HG03039 (cell line): ENCODE data around the gene NPHP3.

Experiments
- ATAC-seq: cut with Tn5 transposase; IDR thresholded peaks from one replicate; pipeline ENCODE4 v1.9.1; 2021; ENCODE audit warnings: mild to moderate bottlenecking, moderate library complexity; ENCODE audit not compliant: unreplicated experiment

Gene NPHP3

GRCh38 chr3:132694991-132695390, 27.2 kb downstream of the NPHP3 start:
- ATAC-seq: no peak

- no peak for ATAC-seq
Measured at GRCh38 chr3:132690040-132690439, 32.2 kb downstream of the NPHP3 start.

- no peak for ATAC-seq
Measured at GRCh38 chr3:132682201-132682600, 40.0 kb downstream of the NPHP3 start.

- no peak for ATAC-seq
Measured at GRCh38 chr3:132681421-132681820, 40.8 kb downstream of the NPHP3 start.

- no peak for ATAC-seq
Measured at GRCh38 chr3:132679911-132680310, 42.3 kb downstream of the NPHP3 start.

- no peak for ATAC-seq
Measured at GRCh38 chr3:132675408-132675807, 46.8 kb downstream of the NPHP3 start.

GRCh38 chr3:132669256-132669777, 52.9 kb downstream of the NPHP3 start:
- ATAC-seq: no peak

- ATAC-seq: no peak
Measured at GRCh38 chr3:132665230-132665745, 56.9 kb downstream of the NPHP3 start.

- no peak for ATAC-seq
Measured at GRCh38 chr3:132662212-132662611, 60.0 kb downstream of the NPHP3 start.

- no peak for ATAC-seq
Measured at GRCh38 chr3:132661101-132661500, 61.1 kb downstream of the NPHP3 start.

- no peak for ATAC-seq
Measured at GRCh38 chr3:132660811-132661070, 61.5 kb downstream of the NPHP3 start.

- ATAC-seq: peak; percentile 76
Measured at GRCh38 chr3:132660052-132660810, 62.0 kb downstream of the NPHP3 start, which contains the start of gene UBA5. TSS of gene UBA5 (plus strand) at chr3:132660329. CDS start at chr3:132660538, 209 bp downstream.

GRCh38 chr3:132659365-132660051, 62.7 kb downstream of the NPHP3 start, which contains the start of gene ACAD11:
TSS of gene ACAD11 (minus strand) at chr3:132659809. CDS start at chr3:132659751, 58 bp downstream.
- peak; percentile 48 for ATAC-seq

GRCh38 chr3:132659000-132659364, 63.2 kb downstream of the NPHP3 start:
- ATAC-seq: no peak

- ATAC-seq: no peak
Measured at GRCh38 chr3:132657869-132658747, 64.1 kb downstream of the NPHP3 start.

GRCh38 chr3:132655471-132655870, 66.7 kb downstream of the NPHP3 start:
- ATAC-seq: no peak

GRCh38 chr3:132654721-132655120, 67.5 kb downstream of the NPHP3 start:
- no peak for ATAC-seq

GRCh38 chr3:132654190-132654589, 68.0 kb downstream of the NPHP3 start:
- no peak for ATAC-seq

- no peak for ATAC-seq
Measured at GRCh38 chr3:132652640-132653270, 69.5 kb downstream of the NPHP3 start.

- no peak for ATAC-seq
Measured at GRCh38 chr3:132650153-132650552, 72.1 kb downstream of the NPHP3 start.

- no peak for ATAC-seq
Measured at GRCh38 chr3:132645058-132645457, 77.2 kb downstream of the NPHP3 start.
